Measurements from ENCODE around the gene PASK.
"Not testable (repeated sequence)": the region's sequence is repeated elsewhere in the genome, so short reads cannot be mapped to it uniquely, and the experiment has no call there.

Gene PASK

GRCh38 chr2:241102239-241102803, 47.0 kb downstream of the PASK start, which contains the start of gene MTERF4:
Gene MTERF4 (minus strand): TSS chr2:241102287. CDS start chr2:241102273, 14 bp downstream.
- peak; percentile 48 for DNase-seq

- DNase-seq = no peak
Measured at GRCh38 chr2:241099246-241099645, 50.0 kb downstream of the PASK start.

- no peak for DNase-seq
Measured at GRCh38 chr2:241096979-241097378, 52.3 kb downstream of the PASK start.

GRCh38 chr2:241095594-241096290, 53.5 kb downstream of the PASK start:
- DNase-seq = no peak

GRCh38 chr2:241094924-241095420, 54.3 kb downstream of the PASK start:
- no peak for DNase-seq

- DNase-seq = no peak
Measured at GRCh38 chr2:241094172-241094571, 55.1 kb downstream of the PASK start.

- DNase-seq = not testable (repeated sequence)
Measured at GRCh38 chr2:241093133-241093781, 56.0 kb downstream of the PASK start.

- DNase-seq = no peak
Measured at GRCh38 chr2:241092677-241093076, 56.6 kb downstream of the PASK start.

GRCh38 chr2:241091734-241092445, 57.4 kb downstream of the PASK start:
- no peak for DNase-seq

GRCh38 chr2:241091201-241091600, 58.1 kb downstream of the PASK start:
- no peak for DNase-seq

GRCh38 chr2:241088791-241089732, 60.2 kb downstream of the PASK start:
- no peak for DNase-seq

- DNase-seq = no peak
Measured at GRCh38 chr2:241088376-241088775, 60.9 kb downstream of the PASK start.

- DNase-seq = no peak
Measured at GRCh38 chr2:241087420-241088268, 61.6 kb downstream of the PASK start.

GRCh38 chr2:241084856-241085444, 64.3 kb downstream of the PASK start:
- no peak for DNase-seq

GRCh38 chr2:241083091-241083415, 66.2 kb downstream of the PASK start:
- no peak for DNase-seq

- no peak for DNase-seq
Measured at GRCh38 chr2:241082341-241083090, 66.8 kb downstream of the PASK start.

GRCh38 chr2:241081643-241082340, 67.5 kb downstream of the PASK start:
- DNase-seq = no peak

- DNase-seq = no peak
Measured at GRCh38 chr2:241081190-241081642, 68.1 kb downstream of the PASK start.

Data from cortex of kidney (tissue), 1 donor.